GM12892 (cell line): ENCODE measurements around the gene CHSY1.

Experiments used
- DNase-seq: peaks from one replicate; pipeline ENCODE4 v3.0.0; 2011; ENCODE audit not compliant: insufficient read length
- FAIRE-seq: peaks from 2 replicates; lab custom pipeline; 2011; peaks lifted over from hg19 to GRCh38; lab: Jason Lieb, UNC
- POLR2A ChIP-seq: IDR thresholded peaks from 2 replicates; pipeline ENCODE4 v1.6.1; 2011; ENCODE audit warnings: low read depth, low read length, control low read depth
- POLR2AphosphoS5 ChIP-seq: IDR thresholded peaks from 2 replicates; pipeline ENCODE4 v1.6.1; 2011; ENCODE audit warnings: low read depth, low read length, control low read depth
- TAF1 ChIP-seq: IDR thresholded peaks from 2 replicates; pipeline ENCODE4 v1.6.1; 2011; ENCODE audit warnings: low read depth, mild to moderate bottlenecking, control low read depth, low read length, borderline replicate concordance

CHSY1 gene

DNA sequence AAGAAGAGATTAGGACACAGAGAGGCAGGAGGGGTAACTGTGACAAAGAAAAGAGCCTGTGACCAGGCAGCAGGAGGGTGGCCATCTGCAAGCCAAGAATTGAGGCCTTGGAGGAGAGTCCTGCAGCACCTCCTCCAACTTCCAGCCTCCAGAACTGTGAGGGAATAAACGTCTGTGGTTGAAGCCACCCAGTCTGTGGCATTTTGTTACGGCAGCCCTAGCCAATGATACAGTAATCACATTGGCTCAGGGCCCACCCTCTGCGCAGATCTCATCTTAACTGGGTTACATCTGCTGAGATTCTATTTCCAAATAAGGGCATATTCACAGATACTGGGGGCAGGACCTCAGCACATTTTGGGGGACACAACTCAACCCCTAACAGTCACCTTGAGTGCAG, 14.2 kb upstream of the CHSY1 start:
- TF ChIP-seq POLR2A (no peak), POLR2AphosphoS5 (no peak), TAF1 (no peak)
- DNase-seq = no peak
- no peak for FAIRE-seq

DNA sequence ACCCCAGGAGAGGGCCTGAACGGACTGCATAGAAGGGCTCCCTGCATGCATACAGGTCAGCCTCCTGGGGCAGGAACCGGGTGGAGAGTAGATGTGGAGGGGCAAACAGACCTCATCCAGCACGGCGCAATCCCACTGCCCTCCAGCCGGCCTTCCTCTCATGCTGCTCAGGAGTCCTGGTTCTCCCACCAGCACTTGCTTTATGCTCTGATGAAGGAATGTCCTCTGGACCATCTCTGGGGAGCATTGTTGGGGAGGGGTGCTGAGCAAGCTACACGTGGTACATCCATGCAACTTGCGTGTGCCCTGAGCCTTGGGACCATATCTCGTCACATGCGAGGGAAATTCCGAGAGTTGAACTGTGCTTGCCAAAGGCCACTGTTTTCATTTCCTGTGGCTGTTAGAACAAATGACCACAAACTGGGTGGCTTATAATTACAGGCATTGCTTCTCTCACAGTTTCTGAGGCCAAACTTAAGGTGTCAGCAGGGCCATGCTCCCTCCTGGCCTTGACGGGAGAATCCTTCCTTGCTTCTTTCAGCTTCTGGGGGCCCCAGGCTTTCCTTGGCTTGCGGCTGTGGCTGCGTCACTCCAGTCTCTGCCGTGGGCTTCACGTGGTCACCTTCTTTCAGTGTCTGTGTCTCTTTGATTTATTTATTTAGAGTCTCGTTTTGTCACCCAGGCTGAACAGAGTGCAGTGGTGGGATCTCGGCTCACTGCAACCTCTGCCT, 13.2 kb upstream of the CHSY1 start:
- peak; percentile 53; the same call in 1 of the 2 replicates for TF ChIP-seq POLR2A
- no peak for TF ChIP-seq TAF1
- peak; percentile 63; the same call in 1 of the 2 replicates for TF ChIP-seq POLR2AphosphoS5
- FAIRE-seq (peak; percentile 92), DNase-seq (no peak)

DNA sequence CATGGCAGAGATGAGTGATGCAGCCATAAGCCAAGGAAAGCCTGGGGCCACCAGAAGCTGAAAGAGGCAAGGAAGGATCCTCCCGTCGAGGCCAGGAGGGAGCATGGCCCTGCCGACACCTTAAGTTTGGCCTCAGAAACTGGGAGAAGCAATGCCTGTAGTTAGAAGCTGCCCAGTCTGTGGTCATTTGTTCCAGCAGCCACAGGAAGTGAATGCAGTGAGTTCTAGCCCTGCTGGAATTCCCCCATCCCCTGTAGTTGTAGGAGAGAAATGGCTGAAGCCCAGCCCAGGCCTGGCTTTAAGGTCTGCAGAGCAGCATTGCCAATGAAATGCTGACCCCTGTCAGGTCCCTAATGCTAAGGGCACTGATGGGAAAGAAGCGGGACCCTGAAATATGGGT, 12.2 kb upstream of the CHSY1 start:
- FAIRE-seq = peak; percentile 50
- TF ChIP-seq POLR2A = 0 out of 2 replicates have a peak, but pooled peaks have one; percentile 29
- TF ChIP-seq TAF1 = no peak
- TF ChIP-seq POLR2AphosphoS5 = no peak; the same call in 1 of the 2 replicates
- no peak for DNase-seq

DNA sequence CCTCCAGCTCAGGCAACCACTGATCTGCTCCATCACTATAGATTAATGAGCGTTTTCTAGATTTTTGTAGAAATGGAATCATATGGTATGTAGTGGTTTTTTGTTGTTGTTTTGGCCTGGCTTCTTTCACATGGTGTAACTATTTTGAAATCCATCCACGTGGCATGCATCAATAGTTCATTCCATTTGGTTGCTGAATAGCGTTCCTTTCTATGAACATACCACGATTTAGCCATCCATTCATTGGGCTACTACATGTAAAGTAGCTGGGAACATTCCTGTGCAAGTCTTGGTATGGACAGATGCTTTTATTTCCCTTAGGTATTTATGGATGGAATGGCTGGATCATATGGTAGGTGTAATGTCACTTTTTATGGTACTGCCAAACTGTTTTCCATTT, 10.7 kb upstream of the CHSY1 start:
- TF ChIP-seq POLR2AphosphoS5 (no peak), TAF1 (no peak), POLR2A (no peak)
- DNase-seq (no peak), FAIRE-seq (no peak)

DNA sequence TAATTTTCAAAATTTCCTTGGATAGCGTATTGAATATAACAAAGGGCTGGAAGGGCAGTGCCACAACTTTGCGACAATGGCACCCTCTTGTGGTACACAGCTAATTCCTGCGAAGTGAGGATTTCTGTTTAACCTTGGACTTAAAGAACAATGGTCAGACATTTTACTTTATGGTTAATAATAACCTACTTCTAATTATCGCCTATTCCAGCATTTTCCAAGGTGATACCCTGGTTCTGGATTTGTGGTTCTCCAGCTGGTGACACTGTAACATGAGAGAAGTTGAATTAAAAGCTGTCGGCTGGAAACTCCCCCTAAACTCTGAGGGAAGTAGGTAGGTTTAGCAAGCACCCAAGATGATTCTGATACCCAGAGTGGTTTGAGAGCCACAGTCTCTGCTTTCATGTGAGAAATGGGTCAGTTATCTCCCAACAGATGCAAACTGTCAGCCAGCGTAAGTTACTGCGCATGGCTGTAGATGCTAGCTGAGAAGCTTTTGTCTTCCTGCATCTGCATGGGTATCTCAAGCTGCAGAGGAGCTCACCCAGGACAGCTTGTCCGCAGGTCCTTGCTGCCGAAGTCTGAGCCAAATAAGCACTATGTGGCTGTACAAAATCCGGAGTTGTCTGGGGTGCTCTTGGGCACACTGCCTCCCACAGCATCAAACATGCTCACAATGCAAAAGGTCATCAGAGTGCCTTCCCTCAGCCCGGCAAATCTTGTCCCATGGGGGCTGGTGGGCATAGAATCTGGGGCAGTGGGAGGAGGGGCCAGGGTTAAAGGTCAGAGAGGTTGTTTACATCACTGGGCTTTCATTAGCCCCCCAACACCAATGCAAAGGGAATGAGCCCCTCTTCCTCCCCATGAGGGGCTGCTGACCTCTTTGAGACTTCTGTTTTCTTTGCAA, 6.6 kb upstream of the CHSY1 start:
- TF ChIP-seq POLR2A = no peak
- TF ChIP-seq POLR2AphosphoS5 = no peak
- TF ChIP-seq TAF1 = no peak
- DNase-seq = no peak
- peak; percentile 83 for FAIRE-seq

DNA sequence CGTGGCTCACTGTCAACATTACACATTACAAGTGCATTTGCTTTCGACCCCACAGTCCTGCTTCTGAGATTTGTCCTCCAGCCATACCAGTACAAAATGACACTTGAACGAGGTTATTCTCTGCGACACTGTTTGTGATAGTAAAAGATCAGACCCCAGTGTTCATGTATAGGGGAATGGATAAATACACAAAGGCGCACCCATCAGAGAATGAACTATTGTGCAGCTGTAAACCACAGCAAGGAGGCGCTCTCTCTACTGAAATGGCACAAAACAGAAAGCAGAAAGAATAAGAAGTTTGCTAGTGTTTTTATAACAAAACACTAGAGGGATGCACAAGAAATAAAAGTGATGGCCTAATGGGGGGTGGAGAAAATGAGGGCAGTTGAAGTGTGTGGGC, 4.9 kb upstream of the CHSY1 start:
- TF ChIP-seq POLR2A (no peak), TAF1 (no peak), POLR2AphosphoS5 (no peak)
- DNase-seq (no peak), FAIRE-seq (no peak)

DNA sequence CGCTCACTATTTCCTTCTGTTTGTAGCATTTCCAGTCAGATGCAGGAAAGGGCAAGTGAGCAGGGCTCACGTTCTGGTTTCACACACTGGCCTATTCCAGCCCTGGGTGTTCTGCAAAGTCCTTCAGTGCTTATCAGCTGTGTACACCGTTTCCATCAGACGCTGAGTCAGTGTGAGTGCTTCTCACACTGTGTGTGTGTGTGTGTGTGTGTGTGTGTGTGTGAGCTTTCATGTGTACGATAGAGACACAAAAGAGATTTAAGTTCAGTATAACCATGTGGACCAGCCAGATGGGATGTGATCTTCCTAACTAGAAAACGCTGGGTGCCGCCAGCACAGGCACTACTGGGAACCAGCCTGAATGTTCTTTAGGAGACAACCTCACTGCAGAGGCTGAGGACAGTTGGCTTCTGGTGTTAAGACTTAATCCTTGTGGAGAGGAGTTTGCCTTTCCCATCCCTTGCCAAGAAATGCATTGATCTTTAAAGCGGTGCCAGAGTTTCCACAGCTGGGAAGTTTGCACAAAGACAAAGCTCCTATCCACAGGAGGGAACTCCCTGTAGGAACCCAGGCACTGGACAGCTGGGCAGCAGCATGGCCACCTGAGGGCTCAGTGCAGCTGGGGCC, 3.9 kb upstream of the CHSY1 start:
- FAIRE-seq (no peak), DNase-seq (no peak)
- no peak for TF ChIP-seq TAF1
- TF ChIP-seq POLR2A = no peak
- no peak for TF ChIP-seq POLR2AphosphoS5

DNA sequence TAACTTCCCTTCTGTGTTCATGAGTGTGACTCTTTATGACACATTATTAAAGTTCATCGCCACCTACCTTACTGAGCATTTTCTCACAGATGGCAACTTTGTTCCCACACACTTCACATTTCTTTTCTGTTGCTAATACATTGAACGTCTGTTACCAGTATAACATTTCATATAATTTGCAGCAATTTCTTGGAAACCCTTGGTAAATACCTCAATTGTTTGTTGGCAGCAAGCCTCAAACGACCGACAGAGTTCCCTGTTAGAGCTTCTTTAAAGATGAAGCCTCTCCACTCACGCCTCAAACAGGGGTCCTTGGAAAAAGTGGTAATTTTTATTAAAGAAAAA, 3.2 kb upstream of the CHSY1 start:
- no peak for TF ChIP-seq TAF1
- TF ChIP-seq POLR2AphosphoS5 = no peak
- no peak for TF ChIP-seq POLR2A
- FAIRE-seq (no peak), DNase-seq (no peak)

DNA sequence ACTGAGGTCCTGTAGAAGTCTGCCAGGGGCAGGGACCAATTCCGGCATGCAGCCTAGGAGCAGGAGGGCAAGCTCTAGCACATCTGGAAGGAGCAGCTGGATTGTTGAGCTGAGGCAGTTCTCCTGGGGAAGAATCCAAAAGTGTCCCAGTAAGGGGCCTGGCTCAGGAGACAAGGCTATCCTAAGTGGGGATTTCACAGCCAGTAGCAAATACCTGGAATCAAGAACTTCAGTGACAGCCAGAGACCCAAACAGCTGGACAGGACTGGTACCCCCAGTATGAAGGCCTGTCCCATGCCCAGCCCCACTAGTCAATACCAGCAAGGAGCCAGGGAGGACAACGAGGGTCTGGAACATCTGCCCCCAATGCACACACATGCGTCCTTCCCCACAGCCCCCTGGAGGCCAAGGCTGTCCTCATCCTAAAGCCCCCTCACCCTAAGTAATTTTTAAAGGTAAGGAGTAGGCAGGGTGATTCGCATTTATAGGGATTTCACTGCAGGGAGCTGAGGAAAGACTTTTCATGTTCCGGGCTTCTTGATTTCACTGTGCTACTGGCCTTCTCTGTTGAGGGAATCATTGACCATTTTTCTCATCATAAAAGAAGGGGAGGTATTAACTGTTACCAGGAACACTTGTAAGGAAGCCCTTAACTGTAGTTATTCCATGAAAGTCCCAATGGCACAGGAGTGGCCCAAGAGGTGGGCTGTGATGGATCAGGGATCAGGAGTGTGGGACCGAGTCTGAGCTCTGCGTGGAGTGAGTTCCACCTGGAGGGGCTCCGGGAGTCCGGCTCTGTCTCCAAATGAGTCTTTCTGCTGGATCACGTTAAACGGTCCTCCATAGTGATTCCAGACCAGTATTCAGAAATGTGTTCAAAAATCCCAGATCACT, 2.6 kb upstream of the CHSY1 start:
- no peak for TF ChIP-seq POLR2AphosphoS5
- no peak for FAIRE-seq
- DNase-seq = no peak

DNA sequence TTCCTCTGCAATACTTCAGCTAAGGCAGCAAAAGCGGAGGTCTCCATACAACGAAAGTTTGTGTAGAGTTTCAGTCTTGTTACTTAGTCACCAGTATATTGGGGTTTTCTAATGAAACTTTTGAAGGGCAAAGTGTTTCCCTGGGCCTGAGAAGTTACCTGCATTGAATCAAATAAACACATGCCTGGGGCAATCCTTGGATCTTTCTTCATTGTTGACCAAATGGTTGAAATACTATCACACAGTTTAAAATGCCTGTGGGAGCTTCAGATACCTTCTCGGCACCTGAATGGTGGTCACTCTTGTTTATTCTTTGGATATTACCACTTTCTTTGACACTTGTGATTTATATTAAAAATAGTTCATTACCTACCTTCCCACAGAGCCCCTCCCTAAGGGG, 988 bp upstream of the CHSY1 start:
- no peak for FAIRE-seq
- TF ChIP-seq POLR2A = no peak
- TF ChIP-seq POLR2AphosphoS5 = no peak
- no peak for TF ChIP-seq TAF1
- no peak for DNase-seq

DNA sequence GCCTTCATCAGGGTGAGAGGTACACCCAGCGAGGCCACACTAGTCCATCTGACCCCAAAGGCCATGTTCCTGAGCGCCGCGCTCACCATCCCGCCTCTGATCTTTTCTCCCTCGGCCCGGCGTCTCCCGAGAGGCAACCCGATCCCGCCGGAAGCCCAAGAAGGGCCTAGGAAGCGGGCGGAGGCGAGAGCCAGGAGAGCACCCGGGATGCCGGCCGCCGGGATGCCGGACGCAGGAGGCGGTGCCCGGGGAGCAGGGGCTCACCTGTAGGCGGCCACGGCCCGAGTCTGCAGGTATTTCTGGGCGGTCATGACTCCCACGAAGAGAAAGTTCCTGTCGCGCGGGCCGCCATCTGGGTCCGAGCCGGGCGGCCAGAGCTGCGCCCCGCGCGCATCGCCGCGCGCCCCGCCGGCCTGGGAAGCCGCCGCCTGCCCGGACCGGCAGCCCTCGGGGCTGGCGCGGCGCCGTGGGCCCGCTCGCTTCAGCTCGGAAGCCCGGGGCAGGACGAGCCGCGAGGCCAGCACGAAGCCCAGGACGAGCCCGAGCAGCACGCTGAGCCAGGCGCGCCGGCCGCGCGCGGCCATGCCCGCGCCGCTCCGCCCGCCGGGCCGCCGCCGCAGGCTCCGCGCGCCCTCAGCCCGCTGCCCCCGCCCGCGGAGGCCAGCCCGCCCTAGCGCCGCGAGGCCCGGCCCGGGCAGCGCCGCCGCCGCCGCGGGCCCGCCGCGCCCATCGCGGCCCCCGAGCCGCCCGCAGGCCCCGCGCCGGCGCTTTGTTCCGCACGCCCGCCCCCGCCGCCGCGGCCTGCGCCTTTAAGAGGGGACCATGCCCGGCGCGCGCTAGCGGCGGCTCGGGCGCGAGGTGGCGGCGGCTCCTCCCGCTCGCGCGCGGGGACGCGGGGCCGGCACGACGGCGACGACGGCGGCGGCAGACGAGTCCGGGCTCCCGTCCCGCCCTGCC, 697 bp downstream of the CHSY1 start:
- TF ChIP-seq TAF1 = no peak
- TF ChIP-seq POLR2A = no peak
- TF ChIP-seq POLR2AphosphoS5 = no peak
- DNase-seq (no peak), FAIRE-seq (no peak)
